K562 (cell line): ENCODE data around the gene AGBL1. TPM values are rescaled to one million over a fixed set of nuclear protein-coding genes. Genes with fewer than 3 reads are reported as not detected.

ENCODE experiments used
- ATAC-seq: fragments of 200-7000 bp; cut with Tn5 transposase; 3 replicates; pipeline ENCODE4 v1.9.1; 2020; ENCODE audit warnings: moderate library complexity
- BruUV-seq: library from RNA; stranded (reverse); fragments of 400-500 nt; replicated peaks from 2 replicates; lab custom pipeline; 2021; lab: Mats Ljungman, UMichigan
- CTCF ChIA-PET: fragments of 300-600 bp; formaldehyde crosslinking; extraction: SDS; loops from one replicate; lab custom pipeline; 2021; ENCODE audit warnings: low intra/inter-chr PET ratio; lab: Yijun Ruan, JAX
- POLR2A ChIA-PET: fragments of 300-600, 350-650 bp; sonication (Branson Sonifier 250); formaldehyde crosslinking; extraction: SDS; loops from one replicate; lab custom pipeline; 2021; ENCODE audit warnings: antibody characterized with exemption, inconsistent platforms; lab: Yijun Ruan, JAX
- DNase-seq, 4 experiments: peaks; one replicate each; pipeline versions ENCODE4 v3.0.0 to v3.0.0-alpha.2; 2011 to 2018; ENCODE audit warnings: low spot score in 3 of 4, mixed read lengths in 3 of 4; ENCODE audit errors: extremely low read depth in 1 of 4
- FAIRE-seq: peaks from 2 replicates; lab custom pipeline; 2011; peaks lifted over from hg19 to GRCh38; lab: Jason Lieb, UNC
- H2AFZ ChIP-seq: 2 replicates; pipeline ENCODE4 v1.6.0; 2011; ENCODE audit warnings: low read depth, low read length, control low read depth, inconsistent platforms
- H3K27ac ChIP-seq: fragments of 200-600 bp; 3 replicates; pipeline ENCODE4 v1.8.0; 2011; ENCODE audit warnings: low read depth, mild to moderate bottlenecking, control low read depth, inconsistent platforms, low read length, moderate library complexity, mixed read lengths; ENCODE audit errors: extremely low read depth
- H3K27me3 ChIP-seq, 2 experiments: fragments of 300-600 bp in 1 of 2; 2 replicates in 1 of 2; 3 replicates in 1 of 2; pipeline versions ENCODE4 v1.6.0 to v1.8.0; 2011; ENCODE audit warnings: inconsistent platforms in 2 of 2, low read length in 2 of 2, mild to moderate bottlenecking in 1 of 2, mixed read lengths in 1 of 2, moderate library complexity in 1 of 2; ENCODE audit not compliant: control insufficient read depth in 2 of 2, insufficient read depth in 2 of 2
- H3K36me3 ChIP-seq: fragments of 300-600 bp; 3 replicates; pipeline ENCODE4 v1.8.0; 2011; ENCODE audit warnings: mild to moderate bottlenecking, low read length, inconsistent platforms; ENCODE audit not compliant: control insufficient read depth, insufficient read depth
- H3K4me1 ChIP-seq, 2 experiments: fragments of 200-600 bp in 1 of 2; replicated peaks in 1 of 2; 2 replicates in 1 of 2; 3 replicates in 1 of 2; pipeline versions ENCODE4 v1.5.1 to v1.8.0; 2011; ENCODE audit warnings: inconsistent platforms in 2 of 2, low read length in 2 of 2, mild to moderate bottlenecking in 1 of 2, mixed read lengths in 1 of 2, moderate library complexity in 1 of 2; ENCODE audit not compliant: control insufficient read depth in 2 of 2, insufficient read depth in 2 of 2
- H3K4me2 ChIP-seq: 2 replicates; pipeline ENCODE4 v1.6.1; 2011; ENCODE audit warnings: low read length, control low read depth, inconsistent platforms, mixed read lengths; ENCODE audit not compliant: insufficient read depth
- H3K4me3 ChIP-seq: fragments of 200-600 bp; sonication (generic), shearing (Covaris generic); 2 replicates; pipeline ENCODE4 v1.5.1; 2016; ENCODE audit warnings: control low read depth, inconsistent platforms
- H3K79me2 ChIP-seq: fragments of 200-600 bp; 3 replicates; pipeline ENCODE4 v1.8.0; 2011; ENCODE audit warnings: low read length, inconsistent platforms; ENCODE audit not compliant: control insufficient read depth, insufficient read depth
- H3K9ac ChIP-seq, 2 experiments: 2 replicates each; pipeline versions ENCODE4 v1.6.0 to v1.6.1; 2011; ENCODE audit warnings: low read depth in 2 of 2, low read length in 2 of 2, control low read depth in 1 of 2, inconsistent platforms in 1 of 2, mild to moderate bottlenecking in 1 of 2, mixed read lengths in 1 of 2; ENCODE audit not compliant: insufficient read depth in 1 of 2
- H3K9me1 ChIP-seq: one replicate; pipeline ENCODE4 v1.6.0; 2011; ENCODE audit warnings: inconsistent platforms, mild to moderate bottlenecking, low read length, moderate library complexity; ENCODE audit not compliant: control insufficient read depth, insufficient read depth
- H3K9me3 ChIP-seq: replicated peaks from 2 replicates; pipeline ENCODE4 v1.5.1; 2011; ENCODE audit warnings: low read depth, low read length, inconsistent platforms; ENCODE audit not compliant: control insufficient read depth, insufficient read depth
- H4K20me1 ChIP-seq: replicated peaks from 2 replicates; pipeline ENCODE4 v1.6.1; 2011; ENCODE audit warnings: low read length, inconsistent platforms, mixed read lengths; ENCODE audit not compliant: control insufficient read depth, insufficient read depth
- CEBPZ ChIP-seq: fragments of 150-350 bp; IDR thresholded peaks from 2 replicates; pipeline ENCODE4 v1.6.1; 2014; ENCODE audit warnings: low read depth, mild to moderate bottlenecking, low read length, borderline replicate concordance
- E2F3 ChIP-seq: fragments of 250-450 bp; sonication (Bioruptor Pico); IDR thresholded peaks from 2 replicates; pipeline ENCODE4 v1.4.0; 2020; ENCODE audit warnings: mild to moderate bottlenecking
- MIER1 ChIP-seq: fragments of 450-650 bp; IDR thresholded peaks from 2 replicates; pipeline ENCODE4 v1.6.1; 2016; ENCODE audit warnings: antibody characterized with exemption, mild to moderate bottlenecking, low read depth
- PHTF2 ChIP-seq: fragments of 250-450 bp; sonication (Bioruptor Pico); IDR thresholded peaks from 2 replicates; pipeline ENCODE4 v1.5.0; 2021; ENCODE audit warnings: mild to moderate bottlenecking
- TCFL5 ChIP-seq: fragments of 250-450 bp; sonication (Bioruptor Pico); conservative IDR thresholded peaks from 2 replicates; pipeline ENCODE4 v1.6.1; 2021; ENCODE audit warnings: mild to moderate bottlenecking, moderate library complexity, matching md5 sums
- ZNF395 ChIP-seq: fragments of 200-800 bp; sonication (Bioruptor generic); IDR thresholded peaks from 2 replicates; pipeline ENCODE4 v1.6.1; 2017; ENCODE audit warnings: missing genetic modification characterization, missing compliant biosample characterization
- WGBS: fragments of 100-300 bp; shearing (Covaris generic); methylation state at CpG from one replicate; pipeline ENCODE4 v1.1.6; 2016; ENCODE audit warnings: low coverage, mixed read lengths; ENCODE audit not compliant: insufficient coverage; ENCODE audit errors: missing lambda C conversion rate; 5-methylcytosine and 5-hydroxymethylcytosine counted together
- in situ Hi-C: fragments of 300-500 bp; cut with MboI; formaldehyde crosslinking; loops from 4 replicates; pipeline ENCODE4 v1.15.0; 2018; ENCODE audit warnings: inconsistent platforms, mixed read lengths
- intact Hi-C: fragments of 100-400 bp; cut with micrococcal nuclease; formaldehyde crosslinking; loops from 2 replicates; pipeline ENCODE4 v1.14.2; 2022
- polyA plus RNA-seq, 8 experiments: library from polyadenylated mRNA; depleted of rRNA in 4 of 8; stranded (reverse) in 5 of 8; unstranded in 3 of 8; fragments of >200 nt; fragmentation: Nextera tagmentation in 2 of 8; fragmentation: Illumina TruSeq in 1 of 8; extraction: Ambion mirVana in 2 of 8; extraction: Trizol in 1 of 8; gene quantifications; 2 replicates each; pipeline versions ENCODE4 v1.2.1 to v1.2.3, GENCODE V29; 2011 to 2014; ENCODE audit warnings: inconsistent platforms in 1 of 8, missing spikeins in 1 of 8
- total RNA-seq, 7 experiments: library from RNA; depleted of rRNA in 6 of 7; stranded (reverse); fragments of >200 nt in 6 of 7; fragmentation: Illumina TruSeq in 2 of 7; extraction: Trizol in 2 of 7; gene quantifications; 2 replicates each; pipeline versions ENCODE4 v1.2.1 to v1.2.3, GENCODE V29; 2011 to 2021; ENCODE audit warnings: low replicate concordance in 1 of 7
- TF ChIP-seq, protein P1 (sequence below): fragments of 450-650 bp; formaldehyde crosslinking; IDR thresholded peaks from 2 replicates; pipeline ENCODE4 v1.4.0; 2020; ENCODE audit warnings: mild to moderate bottlenecking, moderate library complexity
- TF ChIP-seq, protein P2 (sequence below): fragments of 250-450 bp; sonication (Bioruptor Pico); IDR thresholded peaks from 2 replicates; pipeline ENCODE4 v1.5.0; 2021

AGBL1 gene
- total and polyA plus RNA-seq, 9 of the 15 experiments (the other 6 are each of a cell fraction or from before 2014, with no cell fraction given): not detected

- no peaks in the 10 kb centered on the region for H3K9me1 ChIP-seq
- ATAC-seq: no peak
- H3K79me2 ChIP-seq: no peaks in the 10 kb centered on the region
- H3K27ac ChIP-seq: no peak overlapping the region
- ChIA-PET POLR2A (no interaction called here), CTCF (no interaction called here)
- no peaks in the 10 kb centered on the region for H3K36me3 ChIP-seq
- TF ChIP-seq PHTF2 (CRISPR knock-in tag) (no peak), CEBPZ (no peak), E2F3 (CRISPR knock-in tag) (no peak), TCFL5 (CRISPR knock-in tag) (no peak), ZNF395 (CRISPR knock-in tag) (no peak), MIER1 (no peak)
- TF ChIP-seq, protein P1, sequence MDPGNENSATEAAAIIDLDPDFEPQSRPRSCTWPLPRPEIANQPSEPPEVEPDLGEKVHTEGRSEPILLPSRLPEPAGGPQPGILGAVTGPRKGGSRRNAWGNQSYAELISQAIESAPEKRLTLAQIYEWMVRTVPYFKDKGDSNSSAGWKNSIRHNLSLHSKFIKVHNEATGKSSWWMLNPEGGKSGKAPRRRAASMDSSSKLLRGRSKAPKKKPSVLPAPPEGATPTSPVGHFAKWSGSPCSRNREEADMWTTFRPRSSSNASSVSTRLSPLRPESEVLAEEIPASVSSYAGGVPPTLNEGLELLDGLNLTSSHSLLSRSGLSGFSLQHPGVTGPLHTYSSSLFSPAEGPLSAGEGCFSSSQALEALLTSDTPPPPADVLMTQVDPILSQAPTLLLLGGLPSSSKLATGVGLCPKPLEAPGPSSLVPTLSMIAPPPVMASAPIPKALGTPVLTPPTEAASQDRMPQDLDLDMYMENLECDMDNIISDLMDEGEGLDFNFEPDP (CRISPR knock-in tag): no peak
- TF ChIP-seq, protein P2, sequence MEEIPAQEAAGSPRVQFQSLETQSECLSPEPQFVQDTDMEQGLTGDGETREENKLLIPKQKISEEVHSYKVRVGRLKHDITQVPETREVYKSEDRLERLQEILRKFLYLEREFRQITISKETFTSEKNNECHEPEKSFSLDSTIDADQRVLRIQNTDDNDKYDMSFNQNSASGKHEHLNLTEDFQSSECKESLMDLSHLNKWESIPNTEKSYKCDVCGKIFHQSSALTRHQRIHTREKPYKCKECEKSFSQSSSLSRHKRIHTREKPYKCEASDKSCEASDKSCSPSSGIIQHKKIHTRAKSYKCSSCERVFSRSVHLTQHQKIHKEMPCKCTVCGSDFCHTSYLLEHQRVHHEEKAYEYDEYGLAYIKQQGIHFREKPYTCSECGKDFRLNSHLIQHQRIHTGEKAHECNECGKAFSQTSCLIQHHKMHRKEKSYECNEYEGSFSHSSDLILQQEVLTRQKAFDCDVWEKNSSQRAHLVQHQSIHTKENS (CRISPR knock-in tag): no peak
- no peak overlapping the region for H2AFZ ChIP-seq
- no peak overlapping the region for H3K4me3 ChIP-seq
- intact Hi-C loops (no loop called here), in situ Hi-C loops (no loop called here)
- no peak for DNase-seq
- H3K27me3 ChIP-seq: no peaks in the 10 kb centered on the region
- no peak overlapping the region for H3K4me2 ChIP-seq
- 0% methylated on average over 3 of the region's 3 CpGs for WGBS
- no peaks in the 10 kb centered on the region for H3K9me3 ChIP-seq
- no peaks in the 10 kb centered on the region for H4K20me1 ChIP-seq
- no peak overlapping the region for H3K9ac ChIP-seq
- FAIRE-seq: no peak
- no TSS peak for BruUV-seq
- no peaks in the 10 kb centered on the region for H3K4me1 ChIP-seq
Measured at GRCh38 chr15:86772369-86773059, 692.8 kb downstream of the AGBL1 start.
